ENCODE data around the gene TAF1B.

DNA sequence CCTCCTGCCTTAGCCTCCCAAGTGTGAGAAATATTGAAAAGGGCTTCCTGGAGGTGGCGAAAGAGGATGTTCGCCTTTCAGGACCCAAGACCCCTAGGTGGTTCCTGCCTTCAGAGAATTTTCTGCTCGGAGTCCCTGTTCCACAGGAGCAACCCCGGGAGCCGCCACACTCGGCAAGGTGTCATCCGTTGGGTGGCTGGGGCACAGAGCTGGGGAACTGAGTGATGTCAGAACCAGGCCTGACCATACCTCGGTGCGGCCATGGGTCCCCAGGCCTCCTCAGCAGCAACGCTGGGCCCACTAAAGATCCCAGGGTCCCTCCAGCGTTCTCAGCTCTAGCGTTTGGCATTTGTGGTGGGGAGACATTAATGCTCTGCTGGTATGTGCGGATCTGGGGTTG, 23.7 kb upstream of the TAF1B start:
- TF ChIP-seq, protein P1, sequence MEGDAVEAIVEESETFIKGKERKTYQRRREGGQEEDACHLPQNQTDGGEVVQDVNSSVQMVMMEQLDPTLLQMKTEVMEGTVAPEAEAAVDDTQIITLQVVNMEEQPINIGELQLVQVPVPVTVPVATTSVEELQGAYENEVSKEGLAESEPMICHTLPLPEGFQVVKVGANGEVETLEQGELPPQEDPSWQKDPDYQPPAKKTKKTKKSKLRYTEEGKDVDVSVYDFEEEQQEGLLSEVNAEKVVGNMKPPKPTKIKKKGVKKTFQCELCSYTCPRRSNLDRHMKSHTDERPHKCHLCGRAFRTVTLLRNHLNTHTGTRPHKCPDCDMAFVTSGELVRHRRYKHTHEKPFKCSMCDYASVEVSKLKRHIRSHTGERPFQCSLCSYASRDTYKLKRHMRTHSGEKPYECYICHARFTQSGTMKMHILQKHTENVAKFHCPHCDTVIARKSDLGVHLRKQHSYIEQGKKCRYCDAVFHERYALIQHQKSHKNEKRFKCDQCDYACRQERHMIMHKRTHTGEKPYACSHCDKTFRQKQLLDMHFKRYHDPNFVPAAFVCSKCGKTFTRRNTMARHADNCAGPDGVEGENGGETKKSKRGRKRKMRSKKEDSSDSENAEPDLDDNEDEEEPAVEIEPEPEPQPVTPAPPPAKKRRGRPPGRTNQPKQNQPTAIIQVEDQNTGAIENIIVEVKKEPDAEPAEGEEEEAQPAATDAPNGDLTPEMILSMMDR (IDR thresholded peaks at IDR 0.05; ENCODE audit: insufficient read depth, low read length, poor library complexity, severe bottlenecking): no peak
- TF ChIP-seq EZH2phosphoT487 (conservative IDR thresholded peaks at IDR 0.05; ENCODE audit: low read length): no peak

Data from SU-DHL-6 (cell line).